ENCODE measurements around the gene NUBPL.

The NUBPL gene

GRCh38 chr14:31717294-31718085 lies 156.3 kb downstream of the NUBPL start:
- H4K91ac ChIP-seq (ENCODE audit: low read depth, low read length), result no peak overlapping the region
- H2BK12ac ChIP-seq (ENCODE audit: low read length), result no peak overlapping the region
- H3K79me1 ChIP-seq (ENCODE audit: low read length), result no peaks in the 10 kb centered on the region
- no peak overlapping the region for H4K8ac ChIP-seq (ENCODE audit: low read depth, low read length)
- no peaks in the 10 kb centered on the region for H3K27me3 ChIP-seq (ENCODE audit: insufficient read depth, low read length)
- DNase-seq, result peak in 1 of 2 donors; percentile 42
- no peak overlapping the region for H3K4ac ChIP-seq (ENCODE audit: low read depth, low read length)
- no peak overlapping the region for H2AFZ ChIP-seq (ENCODE audit: insufficient read depth, low read length, poor library complexity)
- no peak overlapping the region for H3K4me3 ChIP-seq (ENCODE audit: low read depth, low read length)
- no peaks in the 10 kb centered on the region for H3K4me1 ChIP-seq (ENCODE audit: control insufficient read depth in 1 of 2, insufficient read depth in 2 of 2, low read length in 2 of 2)
- no peak overlapping the region for H2BK5ac ChIP-seq (ENCODE audit: low read depth, low read length, poor library complexity)
- no peak overlapping the region for H3K27ac ChIP-seq (ENCODE audit: low read depth, low read length)
- no peak overlapping the region for H3K23ac ChIP-seq (ENCODE audit: low read length)
- no peak overlapping the region for H3K9ac ChIP-seq (ENCODE audit: low read length)
- H3K9me3 ChIP-seq (ENCODE audit: insufficient read depth, low read depth, low read length), result peaks cover 1% of the 10 kb centered on the region
- WGBS (ENCODE audit: extremely low coverage, insufficient coverage, insufficient read length), result no CpG with 5 or more reads among the region's 3 CpGs
- no peak overlapping the region for H3K4me2 ChIP-seq (ENCODE audit: low read length)
- no peaks in the 10 kb centered on the region for H3K36me3 ChIP-seq (ENCODE audit: control insufficient read depth in 1 of 2, insufficient read depth in 2 of 2, low read length in 2 of 2)
- H3K14ac ChIP-seq (ENCODE audit: low read length), result no peak overlapping the region
- no peaks in the 10 kb centered on the region for H3K79me2 ChIP-seq (ENCODE audit: control insufficient read depth, insufficient read depth, low read length, poor library complexity)
- no peak overlapping the region for H2BK120ac ChIP-seq (ENCODE audit: insufficient read depth, low read length, poor library complexity)
- H4K12ac ChIP-seq (ENCODE audit: low read depth, low read length), result no peak overlapping the region
- H2AK5ac ChIP-seq (ENCODE audit: low read length), result no peak overlapping the region
- H3K18ac ChIP-seq (ENCODE audit: low read length), result no peak overlapping the region

- H2AK5ac ChIP-seq (ENCODE audit: low read length), result no peak overlapping the region
- no CpG with 5 or more reads among the region's 3 CpGs for WGBS (ENCODE audit: extremely low coverage, insufficient coverage, insufficient read length)
Measured at GRCh38 chr14:31718585-31718984, 157.4 kb downstream of the NUBPL start.

GRCh38 chr14:31718985-31719384 lies 157.8 kb downstream of the NUBPL start:
- WGBS (ENCODE audit: extremely low coverage, insufficient coverage, insufficient read length), result no CpG with 5 or more reads among the region's 5 CpGs
- no peak overlapping the region for H2BK12ac ChIP-seq (ENCODE audit: low read length)
- H3K9me3 ChIP-seq (ENCODE audit: insufficient read depth, low read depth, low read length), result no peaks in the 10 kb centered on the region
- no peak overlapping the region for H3K23ac ChIP-seq (ENCODE audit: low read length)
- no peak overlapping the region for H4K12ac ChIP-seq (ENCODE audit: low read depth, low read length)
- H3K9ac ChIP-seq (ENCODE audit: low read length), result no peak overlapping the region
- no peaks in the 10 kb centered on the region for H3K4me1 ChIP-seq (ENCODE audit: control insufficient read depth in 1 of 2, insufficient read depth in 2 of 2, low read length in 2 of 2)
- H3K14ac ChIP-seq (ENCODE audit: low read length), result no peak overlapping the region
- no peaks in the 10 kb centered on the region for H3K79me1 ChIP-seq (ENCODE audit: low read length)
- no peak overlapping the region for H3K18ac ChIP-seq (ENCODE audit: low read length)
- no peaks in the 10 kb centered on the region for H3K36me3 ChIP-seq (ENCODE audit: control insufficient read depth in 1 of 2, insufficient read depth in 2 of 2, low read length in 2 of 2)
- no peak overlapping the region for H2BK5ac ChIP-seq (ENCODE audit: low read depth, low read length, poor library complexity)
- DNase-seq, result no peak
- H3K4me3 ChIP-seq (ENCODE audit: low read depth, low read length), result no peak overlapping the region
- H3K27ac ChIP-seq (ENCODE audit: low read depth, low read length), result no peak overlapping the region
- no peak overlapping the region for H2AK5ac ChIP-seq (ENCODE audit: low read length)
- H3K4ac ChIP-seq (ENCODE audit: low read depth, low read length), result no peak overlapping the region
- no peaks in the 10 kb centered on the region for H3K27me3 ChIP-seq (ENCODE audit: insufficient read depth, low read length)
- H2AFZ ChIP-seq (ENCODE audit: insufficient read depth, low read length, poor library complexity), result no peak overlapping the region
- H4K8ac ChIP-seq (ENCODE audit: low read depth, low read length), result no peak overlapping the region
- H4K91ac ChIP-seq (ENCODE audit: low read depth, low read length), result no peak overlapping the region
- no peaks in the 10 kb centered on the region for H3K79me2 ChIP-seq (ENCODE audit: control insufficient read depth, insufficient read depth, low read length, poor library complexity)
- H2BK120ac ChIP-seq (ENCODE audit: insufficient read depth, low read length, poor library complexity), result no peak overlapping the region
- no peak overlapping the region for H3K4me2 ChIP-seq (ENCODE audit: low read length)

More at GRCh38 chr14:31718585-31718984, 157.4 kb downstream of the NUBPL start:
- H3K4me1 ChIP-seq (ENCODE audit: control insufficient read depth in 1 of 2, insufficient read depth in 2 of 2, low read length in 2 of 2), result no peaks in the 10 kb centered on the region
- H3K36me3 ChIP-seq (ENCODE audit: control insufficient read depth in 1 of 2, insufficient read depth in 2 of 2, low read length in 2 of 2), result no peaks in the 10 kb centered on the region
- no peak overlapping the region for H2BK12ac ChIP-seq (ENCODE audit: low read length)
- no peak overlapping the region for H4K12ac ChIP-seq (ENCODE audit: low read depth, low read length)
- no peak overlapping the region for H3K18ac ChIP-seq (ENCODE audit: low read length)
- H4K91ac ChIP-seq (ENCODE audit: low read depth, low read length), result no peak overlapping the region
- no peaks in the 10 kb centered on the region for H3K9me3 ChIP-seq (ENCODE audit: insufficient read depth, low read depth, low read length)
- no peak for DNase-seq
- no peaks in the 10 kb centered on the region for H3K79me1 ChIP-seq (ENCODE audit: low read length)
- H2AFZ ChIP-seq (ENCODE audit: insufficient read depth, low read length, poor library complexity), result no peak overlapping the region
- H3K4ac ChIP-seq (ENCODE audit: low read depth, low read length), result no peak overlapping the region
- no peak overlapping the region for H3K4me2 ChIP-seq (ENCODE audit: low read length)
- no peaks in the 10 kb centered on the region for H3K27me3 ChIP-seq (ENCODE audit: insufficient read depth, low read length)
- no peak overlapping the region for H3K4me3 ChIP-seq (ENCODE audit: low read depth, low read length)
- no peak overlapping the region for H3K27ac ChIP-seq (ENCODE audit: low read depth, low read length)
- H4K8ac ChIP-seq (ENCODE audit: low read depth, low read length), result no peak overlapping the region
- no peak overlapping the region for H3K14ac ChIP-seq (ENCODE audit: low read length)
- H3K9ac ChIP-seq (ENCODE audit: low read length), result no peak overlapping the region
- no peak overlapping the region for H3K23ac ChIP-seq (ENCODE audit: low read length)
- no peak overlapping the region for H2BK5ac ChIP-seq (ENCODE audit: low read depth, low read length, poor library complexity)
- H2BK120ac ChIP-seq (ENCODE audit: insufficient read depth, low read length, poor library complexity), result no peak overlapping the region
- H3K79me2 ChIP-seq (ENCODE audit: control insufficient read depth, insufficient read depth, low read length, poor library complexity), result no peaks in the 10 kb centered on the region

GRCh38 chr14:31726337-31726736 lies 165.1 kb downstream of the NUBPL start:
- H3K23ac ChIP-seq (ENCODE audit: low read length), result no peak overlapping the region
- H4K12ac ChIP-seq (ENCODE audit: low read depth, low read length), result no peak overlapping the region
- H4K8ac ChIP-seq (ENCODE audit: low read depth, low read length), result no peak overlapping the region
- no peak overlapping the region for H3K27ac ChIP-seq (ENCODE audit: low read depth, low read length)
- H2BK5ac ChIP-seq (ENCODE audit: low read depth, low read length, poor library complexity), result no peak overlapping the region
- no peak overlapping the region for H2BK12ac ChIP-seq (ENCODE audit: low read length)
- no peak overlapping the region for H3K4me3 ChIP-seq (ENCODE audit: low read depth, low read length)
- H2AFZ ChIP-seq (ENCODE audit: insufficient read depth, low read length, poor library complexity), result no peak overlapping the region
- no peak overlapping the region for H3K18ac ChIP-seq (ENCODE audit: low read length)
- H3K9ac ChIP-seq (ENCODE audit: low read length), result no peak overlapping the region
- no peaks in the 10 kb centered on the region for H3K27me3 ChIP-seq (ENCODE audit: insufficient read depth, low read length)
- no peak overlapping the region for H4K91ac ChIP-seq (ENCODE audit: low read depth, low read length)
- H3K4ac ChIP-seq (ENCODE audit: low read depth, low read length), result no peak overlapping the region
- H3K9me3 ChIP-seq (ENCODE audit: insufficient read depth, low read depth, low read length), result no peaks in the 10 kb centered on the region
- no peaks in the 10 kb centered on the region for H3K36me3 ChIP-seq (ENCODE audit: control insufficient read depth in 1 of 2, insufficient read depth in 2 of 2, low read length in 2 of 2)
- no peaks in the 10 kb centered on the region for H3K79me1 ChIP-seq (ENCODE audit: low read length)
- DNase-seq, result no peak
- H2BK120ac ChIP-seq (ENCODE audit: insufficient read depth, low read length, poor library complexity), result no peak overlapping the region
- H3K4me2 ChIP-seq (ENCODE audit: low read length), result no peak overlapping the region
- H3K14ac ChIP-seq (ENCODE audit: low read length), result no peak overlapping the region
- H2AK5ac ChIP-seq (ENCODE audit: low read length), result no peak overlapping the region
- H3K79me2 ChIP-seq (ENCODE audit: control insufficient read depth, insufficient read depth, low read length, poor library complexity), result no peaks in the 10 kb centered on the region
- no peaks in the 10 kb centered on the region for H3K4me1 ChIP-seq (ENCODE audit: control insufficient read depth in 1 of 2, insufficient read depth in 2 of 2, low read length in 2 of 2)
